ENCODE measurements around the gene CYP4Z1. TPM values are rescaled to one million over a fixed set of nuclear protein-coding genes. Genes with fewer than 3 reads are reported as not detected.

Gene CYP4Z1
- total RNA-seq, 1 experiment from 2014 or later = not detected

GRCh38 chr1:47031059-47031458 lies 36.0 kb upstream of the CYP4Z1 start:
- no peak for DNase-seq (ENCODE audit: low read depth, low spot score)
- Histone ChIP-seq H3K4me2 (ENCODE audit: low read length) (no peak overlapping the region), H3K4me1 (ENCODE audit: control insufficient read depth in 1 of 2, insufficient read depth in 2 of 2, low read length in 2 of 2) (peaks cover 0 to 2% of the 10 kb centered on the region in 2 experiments; a peak in 1 of 4 replicates), H3K9me3 (ENCODE audit: control insufficient read depth in 1 of 2, insufficient read depth in 1 of 2, low read depth in 1 of 2, low read length in 2 of 2) (no peaks in the 10 kb centered on the region), H3K4me3 (replicated peaks in 1 of 2; ENCODE audit: low read depth in 1 of 2, low read length in 2 of 2) (no peak overlapping the region), H3K9me2 (ENCODE audit: insufficient read depth) (no peaks in the 10 kb centered on the region), H3K27ac (ENCODE audit: low read depth, low read length) (no peak overlapping the region), H3K79me2 (ENCODE audit: insufficient read depth, low read length) (no peaks in the 10 kb centered on the region), H3K36me3 (ENCODE audit: control insufficient read depth in 1 of 2, insufficient read depth in 2 of 2, low read length in 2 of 2) (no peaks in the 10 kb centered on the region), H2AFZ (ENCODE audit: low read depth, low read length, poor library complexity, severe bottlenecking) (no peak overlapping the region), H3K9ac (ENCODE audit: low read length) (no peak overlapping the region), H3K27me3 (ENCODE audit: insufficient read depth, low read length) (peaks cover 7% of the 10 kb centered on the region), H4K20me1 (ENCODE audit: insufficient read depth) (no peaks in the 10 kb centered on the region)
- ATAC-seq = no peak
- intact Hi-C loops (cut with micrococcal nuclease) = no loop called here
- POLR2A ChIA-PET = no interaction called here
- no TSS peak for BruUV-seq (replicated peaks)
- TF ChIP-seq CTCF (IDR thresholded peaks at IDR 0.05 in 2 of 3, conservative IDR thresholded peaks at IDR 0.05 in 1 of 3; ENCODE audit: borderline replicate concordance in 1 of 3, insufficient read depth in 1 of 3, low read depth in 2 of 3, low read length in 2 of 3) = no peak
- no peak for TF ChIP-seq ZBTB33 (IDR thresholded peaks at IDR 0.05; ENCODE audit: extremely low read depth, insufficient replicate concordance, low read length)
- RAD21 ChIA-PET (ENCODE audit: low non-redundant PET in 1 of 2, low total read pairs in 2 of 2, uncharacterized antibody in 2 of 2, unreplicated experiment in 2 of 2) = no interaction called here
- CTCF ChIA-PET = no interaction called here

- H2AFZ ChIP-seq (ENCODE audit: low read depth, low read length, poor library complexity, severe bottlenecking) = no peak overlapping the region
- H3K9me3 ChIP-seq (ENCODE audit: control insufficient read depth in 1 of 2, insufficient read depth in 1 of 2, low read depth in 1 of 2, low read length in 2 of 2) = no peaks in the 10 kb centered on the region
- BruUV-seq (replicated peaks) = no TSS peak
- no peaks in the 10 kb centered on the region for H4K20me1 ChIP-seq (ENCODE audit: insufficient read depth)
- TF ChIP-seq JUND (IDR thresholded peaks at IDR 0.05) (no peak), ELF1 (IDR thresholded peaks at IDR 0.05; ENCODE audit: borderline replicate concordance, low read depth) (no peak), SP1 (IDR thresholded peaks at IDR 0.05; ENCODE audit: low read depth) (no peak), POLR2A (IDR thresholded peaks at IDR 0.05; ENCODE audit: borderline replicate concordance, extremely low read depth, insufficient read depth, insufficient read length) (no peak), ZBTB33 (IDR thresholded peaks at IDR 0.05; ENCODE audit: extremely low read depth, insufficient replicate concordance, low read length) (no peak), ZNF274 (IDR thresholded peaks at IDR 0.05; ENCODE audit: low read depth, low read length) (no peak), SIN3A (IDR thresholded peaks at IDR 0.05; ENCODE audit: low read depth) (no peak), ZFX (IDR thresholded peaks at IDR 0.05) (no peak), TCF7L2 (IDR thresholded peaks at IDR 0.05; ENCODE audit: borderline replicate concordance, extremely low read depth, insufficient read depth, insufficient read length) (no peak), POLR2AphosphoS5 (IDR thresholded peaks at IDR 0.05; ENCODE audit: low read depth, low read length) (no peak), CEBPB (IDR thresholded peaks at IDR 0.05; ENCODE audit: low read depth) (no peak), MAX (IDR thresholded peaks at IDR 0.05) (no peak)
- H3K36me3 ChIP-seq (ENCODE audit: control insufficient read depth in 1 of 2, insufficient read depth in 2 of 2, low read length in 2 of 2) = no peaks in the 10 kb centered on the region
- H3K79me2 ChIP-seq (ENCODE audit: insufficient read depth, low read length) = no peaks in the 10 kb centered on the region
- ChIA-PET POLR2A (no interaction called here), CTCF (no interaction called here), RAD21 (ENCODE audit: low non-redundant PET in 1 of 2, low total read pairs in 2 of 2, uncharacterized antibody in 2 of 2, unreplicated experiment in 2 of 2) (no interaction called here)
- H3K27me3 ChIP-seq (ENCODE audit: insufficient read depth, low read length) = peaks cover 10% of the 10 kb centered on the region
- intact Hi-C loops (cut with micrococcal nuclease) = no loop called here
- H3K9me2 ChIP-seq (ENCODE audit: insufficient read depth) = no peaks in the 10 kb centered on the region
- ATAC-seq (no peak), DNase-seq (ENCODE audit: low read depth, low spot score) (no peak)
- peaks cover 0 to 2% of the 10 kb centered on the region in 2 experiments; a peak in 1 of 4 replicates for H3K4me1 ChIP-seq (ENCODE audit: control insufficient read depth in 1 of 2, insufficient read depth in 2 of 2, low read length in 2 of 2)
- no peak overlapping the region for H3K4me2 ChIP-seq (ENCODE audit: low read length)
- no peak overlapping the region for H3K27ac ChIP-seq (ENCODE audit: low read depth, low read length)
- H3K4me3 ChIP-seq (replicated peaks in 1 of 2; ENCODE audit: low read depth in 1 of 2, low read length in 2 of 2) = no peak overlapping the region
- no peak overlapping the region for H3K9ac ChIP-seq (ENCODE audit: low read length)
These were observed 35.4 kb upstream of the CYP4Z1 start for GRCh38 chr1:47031585-47031984.
